NCI-H1105 (cell line): ENCODE results near the gene GLG1.

Experiments
- DNase-seq: peaks from one replicate; lab custom pipeline; 2025; lab: John Stamatoyannopoulos, UW

The GLG1 gene

DNA sequence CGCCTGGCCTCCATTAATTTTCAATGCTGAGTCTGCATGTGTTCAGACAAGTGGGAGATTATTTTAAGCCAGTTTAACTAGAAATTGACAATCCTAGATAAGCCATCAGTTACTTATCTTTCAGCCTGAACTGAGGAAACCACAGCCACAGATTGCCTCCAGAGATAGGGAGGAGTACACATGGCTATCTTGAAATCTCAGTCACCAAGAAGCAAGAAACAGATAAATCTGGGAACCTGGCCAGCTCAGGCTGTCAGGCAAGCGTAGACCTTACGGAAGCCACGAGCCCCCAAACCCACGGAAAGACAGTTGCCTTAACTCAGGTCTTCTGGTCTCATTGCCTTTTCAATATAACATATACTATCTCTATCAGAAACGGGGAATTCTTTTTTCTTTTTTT, 2.0 kb upstream of the GLG1 start:
- no peak for DNase-seq

DNA sequence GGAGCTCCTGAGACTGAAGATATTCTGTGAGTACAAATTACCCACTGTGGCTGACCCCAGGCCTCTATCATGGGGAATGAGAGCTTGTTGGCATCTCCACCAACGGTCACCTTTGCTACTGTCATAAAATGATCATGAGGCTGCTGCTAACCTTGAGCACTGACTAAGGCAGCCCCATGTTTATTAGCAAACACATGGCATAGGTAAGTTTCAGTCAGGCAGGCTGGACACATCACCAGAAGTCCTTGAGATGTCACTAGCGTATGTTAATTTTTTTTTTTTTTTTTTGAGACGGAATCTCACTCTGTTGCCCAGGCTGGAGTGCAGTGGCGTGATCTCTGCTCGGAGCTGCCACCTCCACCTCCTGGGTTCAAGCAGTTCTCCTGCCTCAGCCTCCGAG, 1.5 kb upstream of the GLG1 start:
- DNase-seq = no peak

DNA sequence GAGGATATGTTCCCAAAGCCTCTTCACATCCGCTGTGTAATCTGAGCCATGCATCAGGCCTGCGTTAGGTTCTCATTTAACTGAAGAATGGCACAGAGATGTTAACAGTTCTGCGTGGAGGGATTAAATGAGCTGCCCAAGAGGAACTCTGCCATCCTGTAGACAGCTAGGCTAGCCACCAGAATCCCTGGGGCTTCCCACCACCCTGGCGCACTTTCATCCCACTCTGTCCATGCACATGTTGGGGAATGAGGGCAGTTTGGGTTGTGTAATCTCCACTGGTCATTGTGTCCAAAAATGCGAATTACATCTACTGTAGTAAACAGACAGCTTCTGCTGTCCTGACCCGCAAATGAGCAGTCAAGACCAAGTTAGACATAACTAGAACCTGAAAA, 1.0 kb upstream of the GLG1 start:
- no peak for DNase-seq

DNA sequence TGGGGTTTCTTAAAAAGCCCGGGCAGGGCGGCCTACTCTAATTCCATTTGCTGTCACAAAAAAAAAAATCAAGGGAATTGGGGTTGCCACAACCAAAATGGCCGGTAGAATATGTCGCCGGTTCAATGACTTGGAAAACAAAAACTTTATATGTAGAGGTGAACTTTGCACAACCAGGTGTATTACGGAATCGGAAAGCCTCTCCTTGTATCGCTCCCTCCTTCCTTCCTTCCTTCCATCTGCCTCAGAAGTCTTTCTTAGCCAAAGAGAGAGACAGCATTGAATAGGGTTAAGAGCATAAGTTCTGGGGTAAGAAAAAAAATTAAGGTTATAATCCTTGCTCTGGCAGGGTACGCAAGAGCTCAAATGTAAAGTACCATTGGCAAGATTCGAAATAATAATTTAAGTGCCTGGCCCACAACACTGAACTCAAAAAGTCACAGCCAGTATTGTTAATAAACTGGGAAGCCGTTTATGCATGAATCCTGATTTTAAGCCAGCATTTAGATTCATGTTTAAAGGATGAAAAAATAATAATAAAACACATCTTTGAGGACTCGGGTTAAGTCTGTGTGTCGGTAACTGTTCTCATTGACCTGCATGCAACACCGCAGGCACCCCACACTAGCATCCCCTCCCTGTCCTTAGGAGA, 522 bp upstream of the GLG1 start:
- peak; percentile 71 for DNase-seq

DNA sequence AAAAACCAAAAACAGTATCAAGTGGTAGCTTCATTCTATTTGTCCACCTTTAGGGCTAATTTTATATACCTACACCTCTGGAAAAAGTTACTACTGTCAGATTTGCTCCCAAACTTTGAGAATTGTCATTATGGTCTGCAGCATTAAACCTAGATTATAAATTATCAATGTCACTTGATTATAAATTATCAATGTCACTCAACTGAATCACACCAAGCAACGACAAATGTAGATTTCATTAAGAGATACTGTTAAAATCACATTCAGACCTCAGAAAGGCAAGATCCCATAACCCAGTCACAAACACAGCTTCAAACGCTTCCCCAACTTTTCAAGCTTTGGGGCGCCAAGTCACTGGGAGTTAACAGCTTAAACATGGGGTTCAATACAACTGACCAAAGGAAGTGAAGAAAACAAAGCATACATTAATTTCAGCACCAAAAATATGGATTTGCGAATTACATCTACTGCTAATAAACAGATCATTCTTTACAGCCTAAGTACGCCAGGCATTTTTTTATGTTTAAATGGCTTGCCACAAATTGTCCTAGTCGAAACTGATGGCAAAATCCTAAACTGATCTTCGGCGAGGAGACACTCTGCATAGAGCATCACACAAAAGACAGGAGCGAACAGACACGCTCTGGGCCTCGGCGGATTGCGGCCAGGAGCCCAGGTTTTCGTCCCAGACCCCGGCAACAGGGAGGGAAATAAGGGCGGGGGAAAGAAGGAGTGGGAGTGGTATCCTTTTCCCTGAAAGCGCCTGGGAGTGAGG, 981 bp downstream of the GLG1 start:
- no peak for DNase-seq

DNA sequence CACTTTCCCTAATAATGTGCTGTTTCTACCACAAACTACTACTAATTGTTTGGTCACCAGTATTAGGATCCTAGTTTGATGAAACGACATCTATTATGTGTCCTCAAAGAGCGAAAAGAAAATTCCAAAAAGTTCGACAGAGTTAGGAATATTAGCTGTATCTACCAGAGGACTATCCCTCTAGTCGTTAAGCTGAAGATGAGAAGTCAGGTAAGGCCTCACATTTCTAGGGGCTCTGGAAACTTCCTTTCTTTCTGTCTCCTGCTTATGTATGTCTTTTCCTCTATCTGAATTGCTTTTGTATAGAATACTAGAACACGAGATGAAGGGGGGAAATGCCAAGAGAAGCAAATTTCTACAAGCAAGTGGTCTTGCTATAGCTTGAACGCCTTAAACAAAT, 1.6 kb downstream of the GLG1 start:
- no peak for DNase-seq

DNA sequence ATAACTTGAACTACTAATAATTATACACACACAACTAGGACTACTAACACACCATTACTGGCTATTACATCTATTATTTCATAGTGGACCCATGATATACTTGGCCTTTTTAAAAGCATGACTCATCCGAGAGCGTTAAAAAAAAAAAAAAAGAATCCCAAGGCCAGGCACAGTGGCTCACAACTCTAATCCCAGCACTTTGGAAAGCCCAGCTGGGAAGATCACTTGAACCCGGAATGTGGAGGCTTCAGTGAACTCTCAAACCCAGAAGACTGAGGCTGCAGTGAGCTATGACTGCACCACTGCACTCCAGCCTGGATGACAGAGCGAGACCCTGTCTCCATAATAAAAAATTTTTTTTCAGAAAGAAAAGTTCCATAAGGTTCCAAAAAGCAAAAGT, 3.1 kb downstream of the GLG1 start:
- DNase-seq = no peak

DNA sequence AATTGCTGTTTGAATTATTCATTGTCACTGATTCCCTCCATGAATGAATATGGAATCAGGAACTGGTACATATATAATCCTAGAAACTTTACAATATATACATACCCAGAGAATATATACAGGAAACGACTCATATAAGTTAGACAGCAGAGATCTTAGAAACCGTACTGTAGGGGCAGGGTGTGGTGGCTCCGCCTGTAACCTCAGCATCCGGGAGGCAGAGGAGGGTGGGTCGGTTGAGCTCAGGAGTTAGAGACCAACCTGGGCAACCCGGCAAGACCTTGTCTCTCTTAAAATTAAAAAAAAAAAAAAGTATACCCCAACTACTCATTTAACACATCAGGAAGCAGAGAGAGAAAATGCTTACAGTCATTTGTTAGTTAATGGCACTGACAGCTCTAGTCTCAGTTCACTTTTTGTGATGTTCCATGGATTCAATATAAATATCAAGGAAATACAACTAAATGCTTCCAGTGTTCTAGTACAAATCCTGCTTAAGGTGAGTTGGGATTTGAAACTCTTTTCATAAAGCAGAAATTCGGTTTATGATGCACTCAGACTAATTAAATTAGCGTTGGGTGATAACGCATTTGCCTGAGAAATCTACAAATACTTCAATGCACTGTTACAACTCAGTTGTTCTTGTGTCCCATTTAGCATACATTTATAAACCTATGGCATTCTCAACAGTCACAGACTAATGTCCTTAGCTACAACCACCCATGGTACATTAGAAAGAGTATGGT, 5.6 kb downstream of the GLG1 start:
- DNase-seq = no peak

DNA sequence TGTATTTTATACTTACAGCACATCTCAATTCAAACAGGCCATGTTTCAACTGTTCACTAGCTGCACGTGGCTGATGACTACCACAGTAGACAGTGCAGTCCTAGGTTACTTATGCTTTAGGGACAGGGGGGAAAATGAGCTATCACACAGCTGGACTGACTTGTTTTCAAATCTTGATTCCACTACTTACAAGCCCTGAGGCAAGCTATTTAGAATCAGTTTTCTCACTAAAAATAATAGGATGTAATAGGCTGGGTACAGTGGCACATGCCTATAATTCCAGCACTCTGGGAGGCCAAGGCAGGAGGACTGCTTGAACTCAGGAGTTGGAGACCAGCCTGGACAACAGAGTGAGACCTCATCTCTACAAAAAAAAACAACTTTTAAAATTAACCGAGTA, 10.3 kb downstream of the GLG1 start:
- DNase-seq = no peak

DNA sequence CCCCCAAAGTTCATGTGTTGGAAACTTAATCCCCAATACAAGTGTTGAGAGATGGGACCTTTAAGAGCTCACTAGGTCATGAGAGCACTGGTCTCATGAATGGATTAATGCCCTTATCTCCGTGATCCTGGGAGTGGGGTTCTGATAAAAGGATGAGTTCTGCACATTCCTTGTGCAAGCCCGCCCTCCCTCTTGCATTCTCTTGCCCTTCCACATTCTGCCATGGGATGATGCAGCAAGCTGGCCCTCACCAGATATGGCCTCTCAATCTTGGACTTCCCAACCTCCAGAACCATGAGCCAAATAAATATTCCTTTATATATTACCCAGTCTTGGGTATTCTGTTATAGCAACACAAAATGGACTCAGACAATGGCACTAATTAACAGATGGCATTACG, 14.1 kb downstream of the GLG1 start:
- no peak for DNase-seq

DNA sequence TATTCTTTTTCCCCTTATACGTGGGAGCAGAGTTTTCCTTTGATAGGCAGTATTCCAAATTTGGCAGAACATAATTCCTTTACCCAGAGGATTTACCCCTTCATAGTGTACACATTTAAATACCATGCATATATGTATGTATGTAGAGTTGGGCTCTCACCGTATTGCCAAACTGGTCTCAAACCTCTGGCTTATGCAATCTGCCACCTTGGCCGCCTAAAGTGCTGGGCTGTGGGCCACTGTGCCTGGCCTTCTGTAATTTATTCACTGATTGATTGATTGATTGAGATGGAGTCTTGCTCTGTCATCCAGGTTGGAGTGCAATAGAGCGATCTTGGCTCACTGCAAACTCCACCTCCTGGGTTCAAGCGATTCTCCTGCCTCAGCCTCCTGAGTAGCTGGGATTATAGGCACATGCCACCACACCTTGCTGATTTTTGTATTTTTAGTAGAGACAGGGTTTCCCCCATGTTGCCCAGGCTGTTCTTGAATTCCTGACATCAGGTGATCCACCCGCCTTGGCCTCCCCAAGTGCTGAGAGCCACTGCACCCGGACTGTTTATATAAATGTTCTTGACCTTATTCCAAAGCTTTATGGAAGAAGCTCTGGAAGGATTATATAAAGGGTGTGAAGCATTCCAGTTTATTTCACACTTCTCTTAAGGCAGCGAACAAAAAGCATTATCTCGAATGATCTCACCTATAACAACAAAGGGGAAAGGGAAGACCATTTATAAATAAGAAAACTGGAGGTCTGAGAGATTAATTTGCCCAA, 14.9 kb downstream of the GLG1 start:
- no peak for DNase-seq

DNA sequence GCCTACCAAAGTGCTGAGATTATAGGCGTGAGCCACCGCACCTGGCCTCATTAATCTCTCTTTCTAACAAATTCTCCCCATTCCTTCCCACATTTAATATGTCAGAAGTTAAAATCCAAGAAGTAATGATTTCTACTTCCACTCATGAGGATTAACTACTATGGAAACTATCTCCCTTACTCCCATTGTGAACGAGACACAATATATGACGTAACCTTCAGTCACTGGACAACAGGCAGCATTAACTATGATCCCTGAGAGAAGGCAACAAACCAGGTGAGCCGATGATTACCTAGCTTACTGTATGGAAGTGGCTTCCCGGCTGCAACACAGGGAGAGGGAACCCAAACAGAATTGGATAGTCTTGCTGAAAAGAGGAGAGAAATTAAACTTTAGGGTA, 20.0 kb downstream of the GLG1 start:
- no peak for DNase-seq

DNA sequence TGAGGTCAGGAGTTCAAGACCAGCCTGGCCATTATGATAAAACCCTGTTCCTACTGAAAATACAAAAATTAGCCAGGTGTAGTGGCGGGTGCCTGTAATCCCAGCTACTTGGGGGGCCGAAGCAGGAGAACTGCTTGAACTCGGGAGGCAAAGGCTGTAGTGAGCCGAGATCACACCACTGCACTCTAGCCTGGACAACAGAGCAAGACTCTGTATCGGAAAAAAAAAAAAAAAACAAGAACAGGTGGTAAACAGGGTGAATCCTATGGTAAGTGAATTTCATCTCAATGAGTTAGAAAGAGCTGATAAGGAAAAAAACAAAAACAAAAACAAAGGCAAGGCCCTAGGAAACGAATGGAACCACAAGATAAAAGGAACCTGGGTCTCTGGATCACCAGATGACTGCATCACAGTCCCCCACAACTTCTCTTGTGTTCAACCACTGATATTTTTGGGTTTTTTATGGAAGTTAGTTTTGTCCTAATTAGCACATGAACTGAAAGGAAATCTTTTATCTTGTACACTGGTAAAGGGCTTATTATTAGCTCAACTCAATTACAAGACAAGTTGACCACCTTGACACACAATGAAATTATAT, 21.0 kb downstream of the GLG1 start:
- no peak for DNase-seq

DNA sequence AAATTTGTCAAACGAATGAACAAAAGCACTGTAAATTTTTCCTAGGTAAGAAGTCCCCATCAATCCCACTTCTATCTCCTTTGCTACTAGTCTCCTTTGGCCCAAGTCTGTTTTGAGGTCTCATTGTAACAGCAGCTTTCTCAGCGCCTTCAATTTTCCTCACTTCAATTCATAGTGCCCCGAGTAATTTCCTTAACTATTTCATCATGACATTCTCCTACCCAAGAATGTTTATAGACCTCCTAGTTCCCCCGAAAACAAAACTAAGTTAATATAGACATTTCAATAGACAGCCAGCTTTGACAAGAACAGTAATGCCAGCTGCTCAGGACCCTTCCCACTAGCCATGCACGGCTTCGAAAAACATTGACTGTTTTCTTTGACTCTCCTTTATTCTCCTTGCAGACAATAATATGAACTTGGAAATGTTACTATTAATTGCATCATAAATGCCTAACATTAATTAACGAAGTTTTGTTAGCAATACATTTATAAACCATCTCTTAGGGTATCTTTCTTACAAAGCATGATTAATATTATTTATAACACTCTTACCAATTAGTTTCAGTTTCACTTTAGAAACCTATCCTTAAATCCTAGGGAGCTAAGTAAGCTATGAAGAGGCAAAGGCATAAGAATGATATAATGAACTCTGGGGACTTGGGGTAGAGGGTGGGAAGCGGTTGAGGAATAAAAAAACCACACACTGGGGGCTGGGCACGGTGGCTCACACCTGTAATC, 22.8 kb downstream of the GLG1 start:
- DNase-seq = no peak

DNA sequence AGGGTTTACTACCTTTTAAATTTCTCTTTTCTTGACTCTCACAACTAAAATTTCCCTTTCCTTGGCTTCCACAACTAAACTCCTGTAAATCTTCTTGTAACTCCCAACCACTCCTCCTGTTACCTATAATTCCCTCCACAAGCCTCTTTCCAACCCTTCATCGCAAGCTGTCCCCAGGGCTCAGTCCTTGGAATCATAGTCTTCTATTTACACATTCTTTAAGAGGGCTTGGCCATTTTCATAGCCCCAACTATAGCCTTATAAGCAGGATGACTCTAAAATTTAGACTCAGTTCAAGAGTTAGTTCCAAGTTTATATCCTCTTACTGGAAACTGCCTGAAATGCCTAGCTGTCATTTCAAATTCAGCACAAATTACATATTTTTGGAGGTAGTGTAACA, 23.9 kb downstream of the GLG1 start:
- DNase-seq = no peak

DNA sequence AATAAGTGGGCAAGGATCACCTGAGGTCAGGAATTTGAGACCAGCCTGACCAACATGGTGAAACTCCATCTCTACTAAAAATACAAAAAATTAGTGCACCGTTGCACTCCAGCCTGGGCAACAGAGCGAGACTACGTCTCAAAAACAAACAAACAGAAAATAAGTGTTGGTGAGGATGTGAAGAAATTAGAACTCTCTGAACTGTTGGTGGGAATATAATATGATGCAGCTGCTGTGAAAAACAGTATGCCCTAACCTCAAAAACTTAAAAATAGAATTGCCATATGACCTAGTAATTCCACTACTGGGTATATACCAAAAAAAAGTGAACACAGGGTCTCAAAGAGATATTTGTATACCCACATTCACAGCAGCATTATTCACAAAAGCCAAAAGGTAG, 26.1 kb downstream of the GLG1 start:
- no peak for DNase-seq

DNA sequence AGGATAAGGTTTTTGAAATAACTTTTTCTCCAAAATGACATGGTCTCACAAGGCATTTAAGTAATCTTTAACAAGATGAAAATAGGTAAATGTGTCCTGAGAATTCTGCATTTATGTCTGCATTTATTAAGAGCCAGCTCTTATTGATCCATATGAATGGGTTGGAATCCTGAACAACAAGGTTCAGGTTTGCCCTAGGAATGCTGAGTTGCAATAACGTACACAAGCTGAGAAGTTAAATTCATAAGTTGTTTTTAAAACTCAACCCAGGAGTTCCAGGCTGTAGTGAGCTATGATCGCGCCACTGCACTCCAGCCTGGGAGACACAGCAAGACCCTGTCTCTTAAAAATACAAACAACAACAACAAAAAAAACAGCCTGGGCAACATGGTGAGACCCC, 28.1 kb downstream of the GLG1 start:
- no peak for DNase-seq

DNA sequence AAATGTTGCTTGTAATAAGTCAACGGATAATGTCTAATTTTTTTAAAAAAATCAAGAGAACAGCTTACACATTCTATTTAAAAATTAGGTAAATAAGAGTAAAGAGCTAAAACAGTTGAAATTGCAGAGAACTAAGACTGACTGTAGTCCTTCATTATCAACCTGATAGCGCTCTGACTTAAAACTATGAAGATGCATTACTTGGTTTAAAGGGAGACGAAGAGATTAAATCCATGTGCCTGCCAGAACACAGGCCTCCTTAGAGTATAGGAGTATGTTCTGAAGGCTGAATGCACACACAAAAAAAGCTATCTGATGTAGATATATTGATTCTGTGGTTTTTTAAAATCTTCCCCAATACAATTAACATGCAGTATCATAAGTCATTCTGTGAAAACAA, 28.5 kb downstream of the GLG1 start:
- no peak for DNase-seq

DNA sequence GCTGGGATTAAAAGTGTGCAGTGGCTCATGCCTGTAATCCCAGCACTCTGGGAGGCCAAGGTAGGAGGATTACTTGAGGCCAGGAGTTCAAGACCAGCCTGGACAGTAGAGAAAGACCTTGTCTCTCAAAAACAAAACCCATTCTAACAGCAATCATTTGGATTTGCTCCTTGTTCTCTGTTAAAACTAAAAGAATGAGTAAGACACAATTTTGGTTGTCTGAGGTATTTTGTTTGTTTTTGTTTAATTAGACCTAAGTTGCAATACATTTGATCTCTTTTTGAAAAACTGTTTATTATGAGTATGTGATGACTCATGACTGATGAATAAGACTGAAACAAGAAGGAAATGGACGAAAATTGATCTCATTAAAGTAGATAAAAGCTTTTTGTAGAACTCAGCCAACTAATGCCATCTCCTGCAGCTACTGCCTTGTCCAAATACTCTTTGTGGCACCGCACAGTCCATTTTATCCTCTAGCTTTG, 29.0 kb downstream of the GLG1 start:
- no peak for DNase-seq

DNA sequence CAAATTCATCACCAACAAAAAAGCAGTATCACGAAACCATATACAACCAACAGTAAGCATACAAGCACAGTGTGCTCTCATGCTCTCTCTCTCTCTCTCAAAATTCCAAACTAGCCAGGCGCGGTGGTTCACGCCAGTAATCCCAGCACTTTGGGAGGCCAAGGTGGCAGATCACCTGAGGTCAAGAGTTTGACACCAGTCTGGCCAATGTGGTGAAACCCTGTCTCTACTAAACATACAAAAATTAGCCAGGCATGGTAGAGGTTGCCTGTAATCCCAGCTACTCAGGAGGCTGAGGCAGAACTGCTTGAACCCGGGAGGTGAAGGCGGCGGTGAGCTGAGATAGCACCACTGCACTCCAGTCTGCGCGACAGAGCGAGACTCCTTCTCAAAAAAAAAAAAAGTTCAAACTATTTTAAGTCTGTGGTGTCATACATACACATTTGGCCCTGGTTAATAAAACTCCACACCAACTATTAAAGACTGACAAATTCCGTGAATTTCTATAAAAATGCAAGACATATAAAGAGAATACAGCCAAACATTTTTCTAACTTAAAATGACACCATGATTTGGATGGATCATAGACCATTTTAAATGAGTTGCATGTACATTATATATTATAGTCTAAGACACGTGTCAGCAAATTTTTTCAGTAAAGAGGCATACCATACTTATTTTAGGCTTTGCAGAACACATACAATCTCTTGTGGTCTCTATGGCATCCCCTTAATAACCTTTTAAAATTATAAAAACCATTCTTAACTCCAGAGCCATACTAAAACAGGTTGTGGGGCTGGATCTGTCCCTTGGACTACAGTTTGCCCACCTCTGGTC, 30.9 kb downstream of the GLG1 start:
- DNase-seq = no peak
